Keratinocyte (primary cell): ENCODE results near the gene GGT7. TPM values are rescaled to one million over a fixed set of nuclear protein-coding genes. Genes with fewer than 3 reads are reported as not detected.

Source experiments
- DNase-seq: peaks from one replicate; pipeline ENCODE4 v3.0.0-alpha.2; 2011; ENCODE audit warnings: low read depth, missing footprints, low spot score
- FAIRE-seq: peaks from 2 replicates; lab custom pipeline; 2011; peaks lifted over from hg19 to GRCh38; lab: Jason Lieb, UNC
- H2AFZ ChIP-seq: 2 replicates; pipeline ENCODE4 v1.6.0; 2012; ENCODE audit warnings: low read length, control low read depth, inconsistent platforms; ENCODE audit not compliant: control insufficient read depth
- H3K27ac ChIP-seq: 2 replicates; pipeline ENCODE4 v1.5.1; 2011; ENCODE audit warnings: low read length; ENCODE audit not compliant: control insufficient read depth, insufficient read depth
- H3K27me3 ChIP-seq: 3 replicates; pipeline ENCODE4 v1.6.0; 2011; ENCODE audit warnings: low read length; ENCODE audit not compliant: control insufficient read depth, insufficient read depth; ENCODE audit errors: extremely low read depth
- H3K36me3 ChIP-seq, 2 experiments: 2 replicates in 1 of 2; 3 replicates in 1 of 2; pipeline ENCODE4 v1.5.1; 2011; ENCODE audit warnings: low read length in 2 of 2, mild to moderate bottlenecking in 1 of 2; ENCODE audit not compliant: control insufficient read depth in 2 of 2, insufficient read depth in 2 of 2; ENCODE audit errors: extremely low read depth in 1 of 2
- H3K4me1 ChIP-seq: 3 replicates; pipeline ENCODE4 v1.5.1; 2011; ENCODE audit warnings: low read length; ENCODE audit not compliant: control insufficient read depth, insufficient read depth; ENCODE audit errors: extremely low read depth
- H3K4me2 ChIP-seq: 3 replicates; pipeline ENCODE4 v1.6.0; 2011; ENCODE audit warnings: low read depth, low read length; ENCODE audit not compliant: control insufficient read depth, insufficient read depth; ENCODE audit errors: extremely low read depth
- H3K4me3 ChIP-seq, 3 experiments: fragments of 200-600 bp in 1 of 3; sonication (generic) in 1 of 3; 2 replicates in 2 of 3; 3 replicates in 1 of 3; pipeline ENCODE4 v1.5.1; 2011 to 2016; ENCODE audit warnings: low read length in 3 of 3, mild to moderate bottlenecking in 3 of 3, control low read depth in 2 of 3, inconsistent platforms in 1 of 3, low read depth in 1 of 3, mixed read lengths in 1 of 3, mixed run types in 1 of 3, moderate library complexity in 1 of 3; ENCODE audit not compliant: control insufficient read depth in 2 of 3, insufficient read depth in 2 of 3; ENCODE audit errors: extremely low read depth in 1 of 3
- H3K79me2 ChIP-seq: 2 replicates; pipeline ENCODE4 v1.6.0; 2012; ENCODE audit warnings: low read length; ENCODE audit not compliant: control insufficient read depth, insufficient read depth
- H3K9ac ChIP-seq: 3 replicates; pipeline ENCODE4 v1.6.0; 2011; ENCODE audit warnings: low read length; ENCODE audit not compliant: control insufficient read depth, insufficient read depth; ENCODE audit errors: extremely low read depth
- H3K9me1 ChIP-seq: 3 replicates; pipeline ENCODE4 v1.6.0; 2011; ENCODE audit warnings: low read length; ENCODE audit not compliant: control insufficient read depth, insufficient read depth; ENCODE audit errors: extremely low read depth
- H3K9me3 ChIP-seq: 2 replicates; pipeline ENCODE4 v1.5.1; 2012; ENCODE audit warnings: low read depth, low read length; ENCODE audit not compliant: control insufficient read depth
- H4K20me1 ChIP-seq: 3 replicates; pipeline ENCODE4 v1.6.0; 2011; ENCODE audit warnings: low read length; ENCODE audit not compliant: control insufficient read depth, insufficient read depth; ENCODE audit errors: extremely low read depth
- CTCF ChIP-seq, 3 experiments: IDR thresholded peaks in 1 of 3; conservative IDR thresholded peaks in 1 of 3; optimal IDR thresholded peaks in 1 of 3; 2 replicates in 2 of 3; 3 replicates in 1 of 3; pipeline versions ENCODE3 to v1.5.1; 2011; ENCODE audit warnings: low read length in 3 of 3, mild to moderate bottlenecking in 3 of 3, moderate library complexity in 2 of 3, control low read depth in 1 of 3, inconsistent platforms in 1 of 3; ENCODE audit not compliant: insufficient read depth in 2 of 3; ENCODE audit errors: extremely low read depth in 1 of 3
- EZH2 ChIP-seq: IDR thresholded peaks from one replicate; pipeline ENCODE4 v1.6.1; 2012; ENCODE audit warnings: inconsistent platforms, mild to moderate bottlenecking, low read length, moderate library complexity
- dilution Hi-C: fragments of 300-500 bp; cut with MboI; formaldehyde crosslinking; loops from one replicate; pipeline ENCODE4 v1.7.0; 2020; ENCODE audit warnings: low sequenced_read_pairs; ENCODE audit not compliant: extremely low pct_ligation_motif_present
- polyA plus RNA-seq, 5 experiments: library from polyadenylated mRNA; depleted of rRNA in 3 of 5; stranded (reverse) in 3 of 5; stranded (forward) in 1 of 5; unstranded in 1 of 5; fragments of >200 nt; gene quantifications; 1 replicate in 1 of 5; 2 replicates in 3 of 5; 3 replicates in 1 of 5; pipeline versions ENCODE4 v1.2.1 to v1.2.3, GENCODE V29; 2011 to 2012; ENCODE audit warnings: missing spikeins in 2 of 5, low read depth in 1 of 5, low replicate concordance in 1 of 5

GGT7 gene
- polyA plus RNA-seq, 1 donor (not counting 4 experiments of a cell fraction or from before 2014, with no cell fraction given): 5.0 TPM

GRCh38 chr20:34824452-34824805 is 48.2 kb downstream of the GGT7 start:
- FAIRE-seq: peak; percentile 90
- peak overlapping the region; percentile 98 for H3K4me2 ChIP-seq
- dilution Hi-C loops: no loop called here

GRCh38 chr20:34824026-34824425 is 48.6 kb downstream of the GGT7 start:
- Histone ChIP-seq H3K4me3 (peak overlapping the region; percentile 87 to 90 (median 88)), H3K36me3 (no peaks in the 10 kb centered on the region), H3K4me2 (peak overlapping the region; percentile 98), H4K20me1 (peaks cover 12% of the 10 kb centered on the region), H3K27ac (peak overlapping the region; percentile 91), H3K27me3 (no peaks in the 10 kb centered on the region), H2AFZ (no peak overlapping the region), H3K9ac (peak overlapping the region; percentile 95), H3K9me1 (no peaks in the 10 kb centered on the region), H3K9me3 (no peaks in the 10 kb centered on the region), H3K79me2 (peaks cover 58% of the 10 kb centered on the region), H3K4me1 (peaks cover 32% of the 10 kb centered on the region)
- TF ChIP-seq EZH2 (no peak), CTCF (optimal IDR thresholded peaks at IDR 0.05 in 1 of 3, IDR thresholded peaks at IDR 0.05 in 1 of 3, conservative IDR thresholded peaks at IDR 0.05 in 1 of 3; ENCODE audit: extremely low read depth in 1 of 3, insufficient read depth in 2 of 3, low read length in 3 of 3) (no peak)
- FAIRE-seq (no peak), DNase-seq (no peak)
- dilution Hi-C loops: no loop called here

More at GRCh38 chr20:34824452-34824805, 48.2 kb downstream of the GGT7 start:
- Histone ChIP-seq H3K9me3 (no peaks in the 10 kb centered on the region), H3K4me1 (peaks cover 32% of the 10 kb centered on the region), H3K36me3 (no peaks in the 10 kb centered on the region), H2AFZ (peak overlapping the region; percentile 83), H4K20me1 (peaks cover 12% of the 10 kb centered on the region), H3K27me3 (no peaks in the 10 kb centered on the region), H3K4me3 (peak overlapping the region; percentile 87 to 90 (median 88)), H3K79me2 (peaks cover 54% of the 10 kb centered on the region), H3K9me1 (no peaks in the 10 kb centered on the region), H3K9ac (peak overlapping the region; percentile 95), H3K27ac (peak overlapping the region; percentile 91)
- TF ChIP-seq CTCF (optimal IDR thresholded peaks at IDR 0.05 in 1 of 3, IDR thresholded peaks at IDR 0.05 in 1 of 3, conservative IDR thresholded peaks at IDR 0.05 in 1 of 3; ENCODE audit: extremely low read depth in 1 of 3, insufficient read depth in 2 of 3, low read length in 3 of 3) (no peak), EZH2 (no peak)
- DNase-seq: no peak
